CD14-positive monocyte (primary cell): Measurements from ENCODE around the gene TNNI3. TPM values are rescaled to one million over a fixed set of nuclear protein-coding genes. Genes with fewer than 3 reads are reported as not detected.

Source experiments
- DNase-seq, 3 donors: peaks; one replicate each; pipeline ENCODE4 v3.0.0-alpha.2; 2011 to 2022
- H2AFZ ChIP-seq: 2 replicates; pipeline ENCODE4 v1.6.0; 2012; ENCODE audit warnings: mild to moderate bottlenecking, low read depth, low read length, inconsistent platforms; ENCODE audit not compliant: insufficient read depth, poor library complexity, severe bottlenecking
- H3K27ac ChIP-seq, 2 donors: 1 replicate in 1 of 2; 2 replicates in 1 of 2; pipeline ENCODE4 v1.5.1; 2012 to 2013; ENCODE audit warnings: low read length in 2 of 2, control low read depth in 1 of 2, inconsistent platforms in 1 of 2, low read depth in 1 of 2, mild to moderate bottlenecking in 1 of 2
- H3K27me3 ChIP-seq, 2 donors: one replicate each; pipeline versions ENCODE4 v1.6.0 to v1.6.1; 2011 to 2013; ENCODE audit warnings: low read length in 2 of 2; ENCODE audit not compliant: control insufficient read depth in 2 of 2, insufficient read depth in 2 of 2
- H3K36me3 ChIP-seq, 2 donors: replicated peaks in 1 of 2; 1 replicate in 1 of 2; 2 replicates in 1 of 2; pipeline versions ENCODE4 v1.5.1 to v1.6.1; 2012 to 2013; ENCODE audit warnings: low read length in 2 of 2, control low read depth in 1 of 2, inconsistent platforms in 1 of 2, mild to moderate bottlenecking in 1 of 2; ENCODE audit not compliant: insufficient read depth in 2 of 2, control insufficient read depth in 1 of 2
- H3K4me1 ChIP-seq, 2 donors: 1 replicate in 1 of 2; 2 replicates in 1 of 2; pipeline versions ENCODE4 v1.5.1 to v1.6.1; 2012 to 2013; ENCODE audit warnings: low read length in 2 of 2, control low read depth in 1 of 2, inconsistent platforms in 1 of 2, mild to moderate bottlenecking in 1 of 2, moderate library complexity in 1 of 2; ENCODE audit not compliant: insufficient read depth in 2 of 2, control insufficient read depth in 1 of 2
- H3K4me2 ChIP-seq: replicated peaks from 2 replicates; pipeline ENCODE3; 2012; ENCODE audit warnings: low read length, moderate library complexity, mild to moderate bottlenecking; ENCODE audit not compliant: poor library complexity, severe bottlenecking; ENCODE audit errors: extremely low read depth
- H3K4me3 ChIP-seq, 3 experiments: fragments of 200-600 bp in 1 of 3; sonication (generic) in 1 of 3; replicated peaks in 1 of 3; 1 replicate in 2 of 3; 2 replicates in 1 of 3; pipeline ENCODE4 v1.5.1; 2011 to 2013; ENCODE audit warnings: low read length in 3 of 3, mild to moderate bottlenecking in 3 of 3, control low read depth in 2 of 3, low read depth in 2 of 3, inconsistent platforms in 1 of 3, moderate library complexity in 1 of 3
- H3K79me2 ChIP-seq: 2 replicates; pipeline ENCODE4 v1.6.0; 2012; ENCODE audit warnings: mild to moderate bottlenecking, control low read depth, inconsistent platforms, low read length, moderate library complexity; ENCODE audit not compliant: insufficient read depth
- H3K9ac ChIP-seq: 2 replicates; pipeline ENCODE4 v1.6.0; 2017; ENCODE audit warnings: low read length, mild to moderate bottlenecking; ENCODE audit not compliant: insufficient read depth, poor library complexity, severe bottlenecking
- H3K9me3 ChIP-seq, 2 donors: replicated peaks in 1 of 2; 1 replicate in 1 of 2; 2 replicates in 1 of 2; pipeline versions ENCODE4 v1.5.1 to v1.6.1; 2012 to 2013; ENCODE audit warnings: low read length in 2 of 2, control low read depth in 1 of 2; ENCODE audit not compliant: control insufficient read depth in 1 of 2, insufficient read depth in 1 of 2
- H4K20me1 ChIP-seq: 2 replicates; pipeline ENCODE4 v1.6.0; 2012; ENCODE audit warnings: mild to moderate bottlenecking, low read length, control low read depth, moderate library complexity; ENCODE audit not compliant: insufficient read depth
- H3K27ac Mint-ChIP-seq, 7 donors: one replicate each; pipeline ENCODE4 v1.8.0; 2020; ENCODE audit warnings: mild to moderate bottlenecking in 7 of 7, mixed read lengths in 7 of 7, moderate library complexity in 6 of 7, inconsistent platforms in 2 of 7
- H3K27me3 Mint-ChIP-seq, 3 donors: one replicate each; pipeline ENCODE4 v1.8.0; 2021 to 2022; ENCODE audit warnings: low read depth in 3 of 3, mild to moderate bottlenecking in 3 of 3, mixed read lengths in 3 of 3, moderate library complexity in 3 of 3, inconsistent platforms in 1 of 3
- H3K36me3 Mint-ChIP-seq, 2 donors: one replicate each; pipeline ENCODE4 v1.8.0; 2020; ENCODE audit warnings: mixed read lengths in 2 of 2, inconsistent platforms in 1 of 2, mild to moderate bottlenecking in 1 of 2
- H3K4me1 Mint-ChIP-seq: one replicate; pipeline ENCODE4 v1.8.0; 2020; ENCODE audit warnings: mild to moderate bottlenecking, mixed read lengths
- H3K4me3 Mint-ChIP-seq, 2 donors: one replicate each; pipeline ENCODE4 v1.8.0; 2020; ENCODE audit warnings: mild to moderate bottlenecking in 2 of 2, mixed read lengths in 2 of 2, moderate library complexity in 1 of 2
- H3K9me3 Mint-ChIP-seq, 7 donors: one replicate each; pipeline ENCODE4 v1.8.0; 2020 to 2022; ENCODE audit warnings: mixed read lengths in 7 of 7, mild to moderate bottlenecking in 6 of 7, moderate library complexity in 6 of 7, inconsistent platforms in 2 of 7
- WGBS: methylation state at CpG from one replicate; pipeline ENCODE4 v1.1.5; 2013; ENCODE audit warnings: missing lambda C conversion rate; ENCODE audit not compliant: insufficient coverage; 5-methylcytosine and 5-hydroxymethylcytosine counted together
- intact Hi-C, 2 donors: fragments of 100-400 bp; cut with micrococcal nuclease; formaldehyde crosslinking; loops; one replicate each; pipeline versions ENCODE4 v1.15.0 to v1.15.1; 2023
- polyA plus RNA-seq, 3 donors: library from polyadenylated mRNA; depleted of rRNA in 1 of 3; unstranded in 2 of 3; stranded (reverse) in 1 of 3; fragments of 300-500 nt in 2 of 3; fragments of >200 nt in 1 of 3; fragmentation: Illumina TruSeq in 2 of 3; gene quantifications; 1 replicate in 2 of 3; 2 replicates in 1 of 3; pipeline ENCODE4 v1.2.3, GENCODE V29; 2012 to 2021
- TF ChIP-seq, protein P1 (sequence below): fragments of 200-600 bp; IDR thresholded peaks from one replicate; pipeline ENCODE4 v1.8.0; 2022; ENCODE audit warnings: antibody characterized with exemption, mild to moderate bottlenecking

Gene TNNI3
- polyA plus RNA-seq, 3 donors, result 1.2 TPM; not detected in 2

GRCh38 chr19:55117663-55118391 lies 39.7 kb downstream of the TNNI3 start:
- H3K9me3 Mint-ChIP-seq, result no peaks in the 10 kb centered on the region
- H3K79me2 ChIP-seq, result peaks cover 42% of the 10 kb centered on the region
- intact Hi-C loops, result loop anchor here in 1 of 2 donors (10.0 kb wide), 1 partner anchor 137 kb away; the partner anchor contains the start of gene PPP6R1

More at GRCh38 chr19:55117663-55118391, 39.7 kb downstream of the TNNI3 start:
- peak; percentile 97 to 98 (median 97) for DNase-seq
- Mint-ChIP-seq H3K4me3 (peak overlapping the region; percentile 89 to 94), H3K27ac (peak overlapping the region; percentile 82 to 93 (median 85)), H3K27me3 (peaks cover 6 to 19% (median 14%) of the 10 kb centered on the region in 3 donors), H3K36me3 (peaks cover 1 to 16% of the 10 kb centered on the region in 2 donors), H3K4me1 (peaks cover 45% of the 10 kb centered on the region)
- TF ChIP-seq, protein P1, sequence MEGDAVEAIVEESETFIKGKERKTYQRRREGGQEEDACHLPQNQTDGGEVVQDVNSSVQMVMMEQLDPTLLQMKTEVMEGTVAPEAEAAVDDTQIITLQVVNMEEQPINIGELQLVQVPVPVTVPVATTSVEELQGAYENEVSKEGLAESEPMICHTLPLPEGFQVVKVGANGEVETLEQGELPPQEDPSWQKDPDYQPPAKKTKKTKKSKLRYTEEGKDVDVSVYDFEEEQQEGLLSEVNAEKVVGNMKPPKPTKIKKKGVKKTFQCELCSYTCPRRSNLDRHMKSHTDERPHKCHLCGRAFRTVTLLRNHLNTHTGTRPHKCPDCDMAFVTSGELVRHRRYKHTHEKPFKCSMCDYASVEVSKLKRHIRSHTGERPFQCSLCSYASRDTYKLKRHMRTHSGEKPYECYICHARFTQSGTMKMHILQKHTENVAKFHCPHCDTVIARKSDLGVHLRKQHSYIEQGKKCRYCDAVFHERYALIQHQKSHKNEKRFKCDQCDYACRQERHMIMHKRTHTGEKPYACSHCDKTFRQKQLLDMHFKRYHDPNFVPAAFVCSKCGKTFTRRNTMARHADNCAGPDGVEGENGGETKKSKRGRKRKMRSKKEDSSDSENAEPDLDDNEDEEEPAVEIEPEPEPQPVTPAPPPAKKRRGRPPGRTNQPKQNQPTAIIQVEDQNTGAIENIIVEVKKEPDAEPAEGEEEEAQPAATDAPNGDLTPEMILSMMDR, result no peak
- H4K20me1 ChIP-seq, result peaks cover 43% of the 10 kb centered on the region
- H3K36me3 ChIP-seq, result peaks cover 9% of the 10 kb centered on the region in 2 donors
- H3K4me3 ChIP-seq, result peak overlapping the region; percentile 56 to 94 (median 75)
- no peaks in the 10 kb centered on the region for H3K9me3 ChIP-seq
- peak overlapping the region; percentile 84 for H2AFZ ChIP-seq
- H3K4me1 ChIP-seq, result peaks cover 25 to 52% of the 10 kb centered on the region in 2 donors
- peak overlapping the region; percentile 65 for H3K9ac ChIP-seq
- H3K4me2 ChIP-seq, result peak overlapping the region; percentile 88
- WGBS, result under 1% methylated on average over 39 of the region's 44 CpGs
- peaks cover 0 to 3% of the 10 kb centered on the region in 2 donors for H3K27me3 ChIP-seq
- H3K27ac ChIP-seq, result peak overlapping the region; percentile 29 to 70
